HepG2 (cell line): Measurements from ENCODE around the gene ZNF428. TPM values are rescaled to one million over a fixed set of nuclear protein-coding genes. Genes with fewer than 3 reads are reported as not detected.

Source experiments
- ATAD3A ChIP-seq: sonication (generic); formaldehyde crosslinking; IDR thresholded peaks from 2 replicates; pipeline ENCODE4 v1.4.0; 2020; ENCODE audit warnings: missing genetic modification reagents
- DPF2 ChIP-seq: sonication (generic); formaldehyde crosslinking; IDR thresholded peaks from 2 replicates; pipeline ENCODE4 v1.4.0; 2020; ENCODE audit warnings: mild to moderate bottlenecking, low read depth, missing genetic modification reagents, borderline replicate concordance
- FOXA1 ChIP-seq, 2 experiments: fragments of 450-650 bp in 1 of 2; sonication (generic) in 1 of 2; formaldehyde crosslinking in 1 of 2; IDR thresholded peaks; 2 replicates each; pipeline versions ENCODE4 v1.4.0 to v1.6.1; 2016 to 2020; ENCODE audit warnings: missing genetic modification reagents in 1 of 2
- RFX3 ChIP-seq: IDR thresholded peaks from 2 replicates; pipeline ENCODE4 v1.6.1; 2016; ENCODE audit warnings: missing biosample characterization, missing genetic modification reagents
- SAFB2 ChIP-seq: sonication (generic); formaldehyde crosslinking; IDR thresholded peaks from 2 replicates; pipeline ENCODE4 v1.5.1; 2020; ENCODE audit warnings: missing genetic modification reagents, low read depth, mild to moderate bottlenecking, borderline replicate concordance
- SOX13 ChIP-seq, 3 experiments: fragments of 450-650 bp in 1 of 3; sonication (generic) in 1 of 3; formaldehyde crosslinking in 1 of 3; IDR thresholded peaks in 2 of 3; conservative IDR thresholded peaks in 1 of 3; 2 replicates each; pipeline versions ENCODE4 v1.5.0 to v1.6.1; 2016 to 2020; ENCODE audit warnings: antibody characterized with exemption in 1 of 3, mild to moderate bottlenecking in 1 of 3, missing compliant biosample characterization in 1 of 3, missing genetic modification reagents in 1 of 3, moderate library complexity in 1 of 3
- SOX6 ChIP-seq, 2 experiments: fragments of 450-650 bp in 1 of 2; sonication (generic) in 1 of 2; formaldehyde crosslinking in 1 of 2; IDR thresholded peaks; 2 replicates each; pipeline versions ENCODE4 v1.4.0 to v1.6.1; 2017 to 2020; ENCODE audit warnings: antibody characterized with exemption in 1 of 2, mild to moderate bottlenecking in 1 of 2, missing genetic modification reagents in 1 of 2
- TBX2 ChIP-seq: sonication (generic); formaldehyde crosslinking; IDR thresholded peaks from 2 replicates; pipeline ENCODE4 v1.5.0; 2020; ENCODE audit warnings: missing genetic modification reagents, mild to moderate bottlenecking, borderline replicate concordance
- ZNF234 ChIP-seq: sonication (generic); formaldehyde crosslinking; conservative IDR thresholded peaks from 2 replicates; pipeline ENCODE4 v1.5.1; 2020; ENCODE audit warnings: mild to moderate bottlenecking, missing genetic modification reagents
- ZNF282 ChIP-seq: fragments of 450-650 bp; IDR thresholded peaks from 2 replicates; pipeline ENCODE4 v1.6.1; 2018; ENCODE audit not compliant: partially characterized antibody
- ZNF335 ChIP-seq: sonication (generic); formaldehyde crosslinking; IDR thresholded peaks from 2 replicates; pipeline ENCODE4 v1.4.0; 2020; ENCODE audit warnings: missing genetic modification reagents
- ZNF34 ChIP-seq: sonication (generic); formaldehyde crosslinking; IDR thresholded peaks from 2 replicates; pipeline ENCODE4 v1.4.0; 2020; ENCODE audit warnings: mild to moderate bottlenecking, missing genetic modification reagents, borderline replicate concordance
- ZNF343 ChIP-seq: sonication (generic); formaldehyde crosslinking; IDR thresholded peaks from 2 replicates; pipeline ENCODE4 v1.4.0; 2020; ENCODE audit warnings: mild to moderate bottlenecking, missing genetic modification reagents
- ZNF468 ChIP-seq: sonication (generic); formaldehyde crosslinking; IDR thresholded peaks from 2 replicates; pipeline ENCODE4 v1.8.0; 2022; ENCODE audit warnings: mild to moderate bottlenecking, moderate library complexity, missing genetic modification reagents
- ZNF672 ChIP-seq: sonication (generic); formaldehyde crosslinking; IDR thresholded peaks from 2 replicates; pipeline ENCODE4 v1.8.1; 2022; ENCODE audit warnings: missing genetic modification reagents
- ZNF768 ChIP-seq: sonication (generic); formaldehyde crosslinking; IDR thresholded peaks from 2 replicates; pipeline ENCODE4 v1.4.0; 2020; ENCODE audit warnings: missing genetic modification reagents
- ZNF792 ChIP-seq: IDR thresholded peaks from 2 replicates; pipeline ENCODE4 v1.6.1; 2016
- polyA plus RNA-seq, 8 experiments: library from polyadenylated mRNA; depleted of rRNA in 3 of 8; stranded (reverse) in 7 of 8; unstranded in 1 of 8; fragments of >200 nt; fragmentation: Illumina TruSeq in 4 of 8; extraction: Trizol in 4 of 8; gene quantifications; 2 replicates each; pipeline versions ENCODE4 v1.2.1 to v1.2.3, GENCODE V29; 2011 to 2016; ENCODE audit warnings: low read depth in 4 of 8, missing spikeins in 1 of 8, mixed read lengths in 1 of 8; ENCODE audit not compliant: insufficient read depth in 1 of 8
- total RNA-seq, 5 experiments: library from RNA; depleted of rRNA; stranded (reverse); fragments of >200 nt; fragmentation: Illumina TruSeq; extraction: Trizol; gene quantifications; 2 replicates each; pipeline ENCODE4 v1.2.3, GENCODE V29; 2016; ENCODE audit warnings: low read depth in 1 of 5
- TF ChIP-seq, protein P1 (sequence below): sonication (generic); formaldehyde crosslinking; IDR thresholded peaks from 2 replicates; pipeline ENCODE4 v1.8.1; 2023; ENCODE audit warnings: mild to moderate bottlenecking, moderate library complexity, missing genetic modification reagents
- TF ChIP-seq, protein P2 (sequence below), 2 experiments: IDR thresholded peaks; 2 replicates each; pipeline ENCODE4 v1.6.1; 2011 to 2012; ENCODE audit warnings: low read length in 2 of 2, borderline replicate concordance in 1 of 2, low read depth in 1 of 2, mild to moderate bottlenecking in 1 of 2, moderate library complexity in 1 of 2
- TF ChIP-seq, protein P3 (sequence below): sonication (generic); formaldehyde crosslinking; conservative IDR thresholded peaks from 2 replicates; pipeline ENCODE4 v1.8.0; 2022; ENCODE audit warnings: mild to moderate bottlenecking, moderate library complexity, missing genetic modification reagents

ZNF428 gene
- total and polyA plus RNA-seq, 2 of the 13 experiments (the other 11 are each of a cell fraction or from before 2014, with no cell fraction given): 10.4 to 26.9 TPM

DNA sequence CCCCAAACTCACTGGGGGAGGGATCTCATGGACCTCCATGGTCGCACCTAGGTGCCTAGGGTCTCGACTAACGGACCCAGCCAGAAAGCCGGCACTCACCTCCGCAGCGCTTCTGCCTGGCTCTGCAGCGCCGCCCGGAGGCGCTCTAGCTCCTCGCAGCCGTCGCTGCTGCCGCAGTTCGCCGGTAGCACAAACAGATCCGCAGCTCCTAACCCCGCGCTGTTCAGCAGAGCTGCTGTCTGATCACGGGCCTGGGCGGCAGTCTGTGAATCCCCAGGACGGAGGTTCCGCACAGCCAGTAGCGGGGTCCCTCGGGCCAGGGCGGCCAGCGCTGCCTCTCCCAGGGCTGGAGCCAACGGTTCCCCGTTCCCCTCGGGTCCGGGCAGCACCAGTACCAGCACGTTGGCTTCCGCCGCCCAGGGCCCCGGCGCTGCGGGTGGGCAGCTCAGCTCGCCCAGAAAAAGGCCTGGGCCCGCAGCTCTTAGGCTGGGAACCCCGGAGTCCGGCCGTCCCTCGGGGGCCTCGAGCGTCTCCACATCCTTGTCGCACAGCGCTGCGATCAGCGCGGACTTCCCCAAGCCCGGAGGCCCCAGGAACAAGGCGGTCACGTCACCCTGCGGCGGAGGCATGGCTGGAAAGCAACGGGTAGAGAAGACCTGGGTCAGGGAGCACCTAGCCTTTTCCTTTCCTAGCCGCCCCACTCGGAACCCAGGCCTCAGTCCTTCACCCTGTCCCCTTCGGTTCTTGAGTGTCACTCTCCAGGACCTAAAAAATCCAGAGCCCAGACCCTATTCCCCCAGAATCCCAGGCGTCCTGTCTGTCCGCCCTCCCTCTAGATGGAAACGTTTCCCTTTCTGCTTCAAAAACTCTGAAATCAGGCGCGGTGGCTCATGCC lies 24.5 kb downstream of the ZNF428 start (continued):
- TF ChIP-seq SOX13 (IDR thresholded peaks at IDR 0.05) (no peak), SOX13 (CRISPR knock-in tag; conservative IDR thresholded peaks at IDR 0.05 in 1 of 2, IDR thresholded peaks at IDR 0.05 in 1 of 2) (no peak), ZNF234 (no peak), ZNF335 (CRISPR knock-in tag) (peak; percentile 83), SOX6 (IDR thresholded peaks at IDR 0.05) (no peak), SOX6 (CRISPR knock-in tag; IDR thresholded peaks at IDR 0.05) (peak; percentile 34; the same call in 1 of the 2 replicates), DPF2 (CRISPR knock-in tag) (no peak), ZNF468 (no peak), TBX2 (CRISPR knock-in tag) (peak; percentile 34), ZNF343 (CRISPR knock-in tag) (peak; percentile 65; the same call in 1 of the 2 replicates), FOXA1 (IDR thresholded peaks at IDR 0.05) (no peak), FOXA1 (CRISPR knock-in tag; IDR thresholded peaks at IDR 0.05) (no peak), ATAD3A (CRISPR knock-in tag) (no peak), RFX3 (CRISPR knock-in tag) (no peak), ZNF282 (no peak), ZNF768 (CRISPR knock-in tag) (peak; percentile 88), ZNF672 (0 out of 2 replicates have a peak, but pooled peaks have one; percentile 26), ZNF34 (CRISPR knock-in tag) (no peak), ZNF792 (CRISPR knock-in tag) (no peak), SAFB2 (CRISPR knock-in tag) (peak; percentile 3; the same call in 1 of the 2 replicates)
- TF ChIP-seq, protein P1, sequence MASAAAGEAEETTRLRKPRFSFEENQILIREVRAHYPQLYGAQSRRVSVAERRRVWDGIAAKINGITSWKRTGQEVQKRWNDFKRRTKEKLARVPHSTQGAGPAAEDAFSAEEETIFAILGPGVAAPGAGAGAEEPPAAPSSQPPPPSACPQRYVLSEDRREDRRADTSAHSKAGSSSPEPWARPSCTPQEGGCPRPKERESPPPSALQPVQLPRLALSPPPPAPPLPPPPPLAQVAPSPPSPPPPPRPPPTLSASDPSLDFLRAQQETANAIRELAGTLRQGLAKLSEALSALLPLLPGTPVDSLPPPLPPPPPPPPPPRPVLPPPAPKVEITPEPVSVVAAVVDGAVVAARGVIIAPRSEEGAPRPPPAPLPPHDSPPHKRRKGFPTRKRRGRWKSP: peak; percentile 51; the same call in 1 of the 2 replicates
- TF ChIP-seq, protein P2, sequence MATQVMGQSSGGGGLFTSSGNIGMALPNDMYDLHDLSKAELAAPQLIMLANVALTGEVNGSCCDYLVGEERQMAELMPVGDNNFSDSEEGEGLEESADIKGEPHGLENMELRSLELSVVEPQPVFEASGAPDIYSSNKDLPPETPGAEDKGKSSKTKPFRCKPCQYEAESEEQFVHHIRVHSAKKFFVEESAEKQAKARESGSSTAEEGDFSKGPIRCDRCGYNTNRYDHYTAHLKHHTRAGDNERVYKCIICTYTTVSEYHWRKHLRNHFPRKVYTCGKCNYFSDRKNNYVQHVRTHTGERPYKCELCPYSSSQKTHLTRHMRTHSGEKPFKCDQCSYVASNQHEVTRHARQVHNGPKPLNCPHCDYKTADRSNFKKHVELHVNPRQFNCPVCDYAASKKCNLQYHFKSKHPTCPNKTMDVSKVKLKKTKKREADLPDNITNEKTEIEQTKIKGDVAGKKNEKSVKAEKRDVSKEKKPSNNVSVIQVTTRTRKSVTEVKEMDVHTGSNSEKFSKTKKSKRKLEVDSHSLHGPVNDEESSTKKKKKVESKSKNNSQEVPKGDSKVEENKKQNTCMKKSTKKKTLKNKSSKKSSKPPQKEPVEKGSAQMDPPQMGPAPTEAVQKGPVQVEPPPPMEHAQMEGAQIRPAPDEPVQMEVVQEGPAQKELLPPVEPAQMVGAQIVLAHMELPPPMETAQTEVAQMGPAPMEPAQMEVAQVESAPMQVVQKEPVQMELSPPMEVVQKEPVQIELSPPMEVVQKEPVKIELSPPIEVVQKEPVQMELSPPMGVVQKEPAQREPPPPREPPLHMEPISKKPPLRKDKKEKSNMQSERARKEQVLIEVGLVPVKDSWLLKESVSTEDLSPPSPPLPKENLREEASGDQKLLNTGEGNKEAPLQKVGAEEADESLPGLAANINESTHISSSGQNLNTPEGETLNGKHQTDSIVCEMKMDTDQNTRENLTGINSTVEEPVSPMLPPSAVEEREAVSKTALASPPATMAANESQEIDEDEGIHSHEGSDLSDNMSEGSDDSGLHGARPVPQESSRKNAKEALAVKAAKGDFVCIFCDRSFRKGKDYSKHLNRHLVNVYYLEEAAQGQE (IDR thresholded peaks at IDR 0.05; ENCODE audit: borderline replicate concordance in 1 of 2, low read depth in 1 of 2, low read length in 2 of 2): no peak
- TF ChIP-seq, protein P3, sequence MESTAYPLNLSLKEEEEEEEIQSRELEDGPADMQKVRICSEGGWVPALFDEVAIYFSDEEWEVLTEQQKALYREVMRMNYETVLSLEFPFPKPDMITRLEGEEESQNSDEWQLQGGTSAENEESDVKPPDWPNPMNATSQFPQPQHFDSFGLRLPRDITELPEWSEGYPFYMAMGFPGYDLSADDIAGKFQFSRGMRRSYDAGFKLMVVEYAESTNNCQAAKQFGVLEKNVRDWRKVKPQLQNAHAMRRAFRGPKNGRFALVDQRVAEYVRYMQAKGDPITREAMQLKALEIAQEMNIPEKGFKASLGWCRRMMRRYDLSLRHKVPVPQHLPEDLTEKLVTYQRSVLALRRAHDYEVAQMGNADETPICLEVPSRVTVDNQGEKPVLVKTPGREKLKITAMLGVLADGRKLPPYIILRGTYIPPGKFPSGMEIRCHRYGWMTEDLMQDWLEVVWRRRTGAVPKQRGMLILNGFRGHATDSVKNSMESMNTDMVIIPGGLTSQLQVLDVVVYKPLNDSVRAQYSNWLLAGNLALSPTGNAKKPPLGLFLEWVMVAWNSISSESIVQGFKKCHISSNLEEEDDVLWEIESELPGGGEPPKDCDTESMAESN (CRISPR knock-in tag): no peak
